NOMO-1 treated with dmso at 0.1 percent for 144 hours (cell line): ENCODE measurements around the gene COX6B1.
"Not testable (repeated sequence)": the region's sequence is repeated elsewhere in the genome, so short reads cannot be mapped to it uniquely, and the experiment has no call there.

ENCODE experiments used
- DNase-seq: peaks from one replicate; lab custom pipeline; 2025; ENCODE audit not compliant: unreplicated experiment; lab: John Stamatoyannopoulos, UW

COX6B1 gene, protein sequence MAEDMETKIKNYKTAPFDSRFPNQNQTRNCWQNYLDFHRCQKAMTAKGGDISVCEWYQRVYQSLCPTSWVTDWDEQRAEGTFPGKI

DNA sequence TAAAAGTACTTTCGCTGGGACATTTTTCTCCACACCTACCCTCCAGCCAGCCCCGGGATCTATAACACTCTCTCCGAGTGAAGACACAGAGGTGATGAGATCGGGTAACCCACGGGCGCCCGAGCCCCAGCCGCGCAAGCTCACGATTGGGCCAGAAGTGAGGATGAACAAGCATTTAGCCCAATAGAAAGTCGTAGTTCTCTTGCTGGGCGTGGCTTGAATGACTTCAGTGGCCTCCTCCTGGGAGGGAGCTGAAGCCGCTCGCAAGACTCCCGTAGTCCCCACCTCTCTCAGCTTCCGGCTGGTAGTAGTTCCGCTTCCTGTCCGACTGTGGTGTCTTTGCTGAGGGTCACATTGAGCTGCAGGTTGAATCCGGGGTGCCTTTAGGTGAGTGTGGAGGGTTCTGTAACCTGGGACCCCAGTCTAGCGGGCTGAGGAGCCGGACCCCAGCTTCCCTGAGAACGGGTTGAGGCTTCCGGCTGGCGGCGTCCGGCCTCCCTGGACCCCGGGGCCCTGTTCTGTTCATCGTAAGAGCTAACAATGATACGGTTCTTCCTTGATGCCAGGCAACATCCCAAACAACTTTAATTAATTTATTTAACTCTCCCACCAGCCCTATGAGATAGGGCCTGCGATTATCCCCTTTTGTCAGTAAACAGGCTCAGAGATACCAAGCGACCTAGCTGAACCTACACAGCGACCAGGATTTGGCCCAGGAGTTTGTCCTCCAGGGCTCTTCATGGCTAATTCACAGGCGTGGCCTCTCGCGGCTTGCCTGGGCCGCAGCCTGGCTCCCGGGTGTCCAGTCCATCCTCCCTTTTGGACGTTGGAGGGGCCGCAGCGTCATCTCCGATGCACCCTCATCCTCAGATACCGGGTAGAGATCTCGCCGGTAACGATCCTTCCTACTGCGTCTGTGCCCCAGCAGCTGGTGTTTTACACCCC is at the start of gene COX6B1:
COX6B1 (plus strand) TSS at position 307 of the 945 bp plus-strand sequence. CDS start 2,921 bp downstream, outside the sequence.
- DNase-seq = peak; percentile 97

- DNase-seq = no peak
Measured at GRCh38 chr19:35601971-35602370, 46.2 kb upstream of the COX6B1 start.

- not testable (repeated sequence) for DNase-seq
Measured at GRCh38 chr19:35604436-35604835, 43.7 kb upstream of the COX6B1 start.

DNA sequence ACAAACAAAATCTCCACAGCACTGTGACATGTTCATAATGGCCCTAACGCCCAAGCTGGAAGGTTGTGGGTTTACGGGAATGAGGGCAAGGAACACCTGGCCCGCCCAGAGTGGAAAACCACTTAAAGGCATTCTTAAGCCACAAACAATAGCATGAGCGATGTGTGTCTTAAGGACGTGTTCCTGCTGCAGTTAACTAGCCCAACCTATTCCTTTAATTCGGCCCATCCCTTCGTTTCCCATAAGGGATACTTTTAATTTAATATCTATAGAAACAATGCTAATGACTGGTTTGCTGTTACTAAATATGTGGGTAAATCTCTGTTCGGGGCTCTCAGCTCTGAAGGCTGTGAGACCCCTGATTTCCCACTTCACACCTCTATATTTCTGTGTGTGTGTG is 41.0 kb upstream of the COX6B1 start:
- DNase-seq = not testable (repeated sequence)

DNA sequence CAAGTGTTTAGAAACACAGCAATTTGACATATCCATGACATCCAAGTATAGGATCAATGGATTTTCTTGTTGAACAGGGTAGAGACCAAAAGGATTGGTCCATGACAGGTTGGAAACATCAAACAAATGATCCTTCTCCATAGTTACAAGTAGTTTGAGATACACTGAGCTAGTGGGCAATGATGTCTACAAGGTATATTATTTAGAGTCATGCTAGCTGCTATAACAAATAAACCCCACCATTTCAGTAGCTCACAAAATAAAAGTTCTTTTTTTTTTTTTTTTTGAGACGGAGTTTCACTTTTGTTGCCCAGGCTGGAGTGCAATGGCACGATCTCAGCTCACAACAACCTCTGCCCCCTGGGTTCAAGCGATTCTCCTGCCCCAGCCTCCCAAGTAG is 40.5 kb upstream of the COX6B1 start:
- no peak for DNase-seq

GRCh38 chr19:35608251-35608650 is 39.9 kb upstream of the COX6B1 start:
- DNase-seq = no peak

GRCh38 chr19:35609851-35610353 is 38.2 kb upstream of the COX6B1 start:
- peak; percentile 52 for DNase-seq

GRCh38 chr19:35612224-35612558 is 35.9 kb upstream of the COX6B1 start:
- no peak for DNase-seq

DNA sequence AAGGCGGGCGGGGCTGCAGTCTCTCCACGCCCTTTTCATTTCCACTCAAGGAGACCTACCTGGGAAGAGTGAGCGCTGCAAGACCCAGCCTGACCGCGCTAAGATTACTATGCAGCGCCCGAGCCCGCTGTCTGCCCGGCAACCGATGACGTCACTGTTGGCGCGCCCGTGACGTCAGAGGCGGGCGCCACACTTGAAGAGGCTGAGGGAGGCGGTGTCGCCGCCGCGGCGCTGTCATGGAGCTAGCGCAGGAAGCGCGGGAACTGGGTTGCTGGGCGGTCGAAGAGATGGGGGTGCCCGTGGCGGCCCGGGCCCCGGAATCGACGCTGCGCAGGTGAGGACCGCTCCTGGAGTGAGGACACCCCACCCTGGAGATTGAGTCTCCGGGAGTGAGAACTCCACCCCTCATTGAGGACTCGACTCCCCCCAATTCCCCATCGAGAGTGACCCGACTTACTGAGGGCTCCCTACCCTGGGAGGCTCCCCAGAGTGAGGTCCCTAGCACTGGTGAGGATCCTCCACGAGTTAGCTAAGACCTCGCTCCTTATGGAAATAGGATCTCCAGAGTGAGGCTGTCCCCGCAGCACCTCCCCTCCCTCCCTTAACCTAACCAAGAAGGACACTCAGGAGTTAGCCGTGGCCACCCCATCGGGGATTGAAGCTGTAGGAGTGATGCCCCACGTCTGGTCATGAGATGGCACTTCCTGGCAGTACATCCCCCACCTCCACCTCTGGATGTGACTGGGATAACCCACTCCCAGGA is 35.4 kb upstream of the COX6B1 start, which contains the start of gene HAUS5:
HAUS5 (plus strand) TSS at position 177 of the 763 bp plus-strand sequence; CDS start at position 237, 60 bp downstream.
- peak; percentile 84 for DNase-seq

GRCh38 chr19:35613574-35613973 is 34.5 kb upstream of the COX6B1 start:
- DNase-seq = no peak

- no peak for DNase-seq
Measured at GRCh38 chr19:35615036-35615435, 33.1 kb upstream of the COX6B1 start.

- DNase-seq = no peak
Measured at GRCh38 chr19:35618857-35619256, 29.3 kb upstream of the COX6B1 start.

GRCh38 chr19:35619290-35619923 is 28.7 kb upstream of the COX6B1 start:
- DNase-seq = no peak

DNA sequence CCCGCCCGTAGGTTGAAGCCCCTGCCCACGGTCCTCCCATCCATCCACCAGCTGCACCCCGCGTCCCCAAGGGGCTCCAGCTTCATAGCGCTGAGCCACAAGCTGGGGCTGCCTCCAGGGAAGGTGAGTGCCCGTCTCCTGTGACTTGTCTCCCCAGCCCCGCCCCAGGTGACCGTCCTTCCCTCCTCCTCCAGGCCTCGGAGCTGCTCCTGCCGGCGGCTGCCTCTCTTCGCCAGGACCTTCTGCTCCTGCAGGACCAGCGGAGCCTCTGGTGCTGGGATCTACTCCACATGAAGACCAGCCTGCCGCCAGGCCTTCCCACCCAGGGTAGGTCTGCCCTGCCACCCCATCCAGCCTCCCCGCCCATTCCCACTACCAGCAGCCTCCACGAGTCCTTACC is 28.1 kb upstream of the COX6B1 start:
- DNase-seq = no peak

GRCh38 chr19:35621708-35622107 is 26.4 kb upstream of the COX6B1 start:
- DNase-seq = no peak

DNA sequence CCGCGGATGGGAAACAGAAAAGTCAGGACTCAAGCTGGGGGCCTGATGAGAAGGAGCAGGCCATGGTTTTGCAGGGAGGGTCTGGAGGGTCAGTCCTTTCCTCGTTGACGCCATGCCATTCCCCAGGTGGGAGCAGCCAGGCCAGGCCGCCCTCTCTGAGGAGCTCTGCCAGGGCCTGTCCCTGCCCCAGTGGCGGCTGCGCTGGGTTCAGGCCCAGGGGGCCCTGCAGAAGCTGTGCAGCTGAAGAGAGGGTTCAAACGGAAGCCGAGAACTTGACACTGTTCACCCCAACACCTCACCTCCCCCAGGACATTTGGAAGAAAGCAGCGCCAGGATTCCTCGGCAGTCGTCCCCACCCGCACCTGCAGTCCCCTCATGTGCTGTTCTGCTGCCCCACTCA is 25.4 kb upstream of the COX6B1 start:
- no peak for DNase-seq

DNA sequence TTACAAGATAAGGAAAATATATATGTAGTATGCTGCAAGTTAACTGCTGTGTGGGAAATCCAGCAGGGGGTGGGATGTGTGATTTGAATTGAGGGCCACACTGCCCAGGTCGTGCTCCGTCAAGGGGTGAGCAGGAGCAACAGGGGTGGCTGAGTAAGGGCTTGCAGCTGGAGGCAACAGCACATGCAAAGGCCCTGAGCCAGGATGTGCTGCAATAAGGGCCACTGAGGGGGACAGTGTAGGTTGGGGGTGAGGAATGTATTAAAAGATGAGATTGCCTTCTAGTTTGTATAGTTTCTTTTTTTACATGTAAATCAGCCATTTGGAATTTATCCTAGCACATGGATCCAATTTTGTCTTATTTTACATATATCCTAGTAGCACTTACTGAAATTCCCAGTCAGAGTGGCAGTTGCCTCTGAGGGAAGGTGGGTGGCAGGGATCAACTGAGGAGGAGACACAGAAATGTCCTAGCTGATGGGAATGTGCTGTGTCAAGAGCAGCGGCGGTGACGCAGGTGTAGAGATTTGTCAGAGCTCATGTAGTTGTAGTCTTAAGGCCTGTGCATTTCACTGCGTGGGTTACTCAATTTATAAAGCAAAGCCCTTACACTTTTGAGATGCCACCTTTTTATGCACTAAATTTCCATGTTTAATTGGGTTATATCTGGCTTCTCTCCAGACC is 24.7 kb upstream of the COX6B1 start:
- no peak for DNase-seq

GRCh38 chr19:35628264-35628564 is 19.9 kb upstream of the COX6B1 start:
- DNase-seq = no peak

DNA sequence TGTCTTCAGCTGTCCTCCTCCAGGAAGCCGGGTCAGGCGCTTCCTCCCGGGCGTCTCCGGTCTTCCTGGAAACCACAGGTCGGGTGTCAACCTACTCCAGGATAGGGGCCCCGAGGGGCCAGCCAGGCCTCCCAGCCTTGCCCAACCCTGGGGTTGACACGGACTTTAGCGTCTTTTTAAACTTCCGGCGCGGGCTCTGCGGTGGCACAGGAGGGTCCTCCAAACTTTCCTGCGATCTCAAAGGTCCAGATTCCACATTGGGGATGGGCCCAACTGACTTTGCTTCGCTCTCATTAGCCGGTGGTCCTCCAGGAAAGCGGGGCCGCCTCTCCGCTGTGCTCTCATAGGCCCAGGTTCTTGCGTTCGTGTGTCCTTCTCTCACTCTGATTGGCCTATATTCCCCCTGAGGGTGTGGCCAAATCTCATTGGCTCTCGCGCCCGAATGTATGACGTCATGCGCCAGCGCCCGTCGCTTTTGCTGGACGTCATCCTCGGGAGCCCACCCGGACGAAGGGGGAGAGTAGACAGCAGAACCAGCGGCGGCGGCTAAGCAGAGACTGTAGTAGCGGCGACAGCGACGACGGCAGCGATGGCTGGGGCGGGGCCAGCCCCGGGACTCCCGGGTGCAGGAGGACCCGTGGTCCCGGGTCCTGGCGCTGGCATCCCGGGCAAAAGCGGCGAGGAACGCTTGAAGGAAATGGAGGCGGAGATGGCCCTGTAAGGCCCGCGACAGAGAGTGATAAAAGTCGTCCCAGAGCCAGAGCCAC is 19.4 kb upstream of the COX6B1 start, which contains the start of gene RBM42:
RBM42 (plus strand) TSS at position 472 of the 767 bp plus-strand sequence; CDS start at position 590, 118 bp downstream.
- peak; percentile 99 for DNase-seq

DNA sequence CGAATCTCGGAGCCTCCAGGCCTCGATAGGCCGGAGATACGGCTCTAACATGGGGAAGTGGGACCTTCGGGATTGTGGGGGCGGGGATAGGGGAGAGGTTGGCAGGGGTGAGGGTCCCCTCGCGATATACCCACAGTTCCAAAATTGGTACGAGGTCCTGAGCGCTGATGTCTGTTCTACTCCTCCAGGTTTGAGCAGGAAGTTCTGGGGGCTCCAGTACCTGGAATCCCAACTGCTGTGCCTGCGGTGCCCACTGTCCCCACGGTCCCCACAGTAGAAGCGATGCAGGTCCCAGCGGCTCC is 18.8 kb upstream of the COX6B1 start:
- DNase-seq = no peak
